ENCODE data around the gene EIF3F.

EIF3F gene

DNA sequence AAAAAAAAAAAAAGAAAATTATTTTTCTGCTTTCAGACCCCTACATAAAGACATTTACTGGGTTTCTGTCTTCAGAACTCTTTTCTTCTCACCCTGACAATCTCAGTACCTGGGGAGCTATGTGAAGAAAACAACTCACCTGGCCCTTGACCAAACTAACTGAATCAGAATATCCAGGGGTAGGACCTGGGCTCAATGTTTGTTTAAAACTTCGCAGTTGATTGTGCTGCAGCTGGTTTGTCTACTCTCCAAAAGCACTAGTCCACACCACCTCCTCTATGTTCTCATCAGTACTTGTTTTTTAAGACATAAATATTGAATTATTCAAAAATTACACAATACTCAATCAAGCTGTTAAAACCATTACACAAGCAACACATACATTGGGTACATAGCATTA lies 34.8 kb downstream of the EIF3F start:
- TF ChIP-seq, protein P1, sequence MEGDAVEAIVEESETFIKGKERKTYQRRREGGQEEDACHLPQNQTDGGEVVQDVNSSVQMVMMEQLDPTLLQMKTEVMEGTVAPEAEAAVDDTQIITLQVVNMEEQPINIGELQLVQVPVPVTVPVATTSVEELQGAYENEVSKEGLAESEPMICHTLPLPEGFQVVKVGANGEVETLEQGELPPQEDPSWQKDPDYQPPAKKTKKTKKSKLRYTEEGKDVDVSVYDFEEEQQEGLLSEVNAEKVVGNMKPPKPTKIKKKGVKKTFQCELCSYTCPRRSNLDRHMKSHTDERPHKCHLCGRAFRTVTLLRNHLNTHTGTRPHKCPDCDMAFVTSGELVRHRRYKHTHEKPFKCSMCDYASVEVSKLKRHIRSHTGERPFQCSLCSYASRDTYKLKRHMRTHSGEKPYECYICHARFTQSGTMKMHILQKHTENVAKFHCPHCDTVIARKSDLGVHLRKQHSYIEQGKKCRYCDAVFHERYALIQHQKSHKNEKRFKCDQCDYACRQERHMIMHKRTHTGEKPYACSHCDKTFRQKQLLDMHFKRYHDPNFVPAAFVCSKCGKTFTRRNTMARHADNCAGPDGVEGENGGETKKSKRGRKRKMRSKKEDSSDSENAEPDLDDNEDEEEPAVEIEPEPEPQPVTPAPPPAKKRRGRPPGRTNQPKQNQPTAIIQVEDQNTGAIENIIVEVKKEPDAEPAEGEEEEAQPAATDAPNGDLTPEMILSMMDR (IDR thresholded peaks at IDR 0.05; ENCODE audit: low read depth, low read length): no peak

DNA sequence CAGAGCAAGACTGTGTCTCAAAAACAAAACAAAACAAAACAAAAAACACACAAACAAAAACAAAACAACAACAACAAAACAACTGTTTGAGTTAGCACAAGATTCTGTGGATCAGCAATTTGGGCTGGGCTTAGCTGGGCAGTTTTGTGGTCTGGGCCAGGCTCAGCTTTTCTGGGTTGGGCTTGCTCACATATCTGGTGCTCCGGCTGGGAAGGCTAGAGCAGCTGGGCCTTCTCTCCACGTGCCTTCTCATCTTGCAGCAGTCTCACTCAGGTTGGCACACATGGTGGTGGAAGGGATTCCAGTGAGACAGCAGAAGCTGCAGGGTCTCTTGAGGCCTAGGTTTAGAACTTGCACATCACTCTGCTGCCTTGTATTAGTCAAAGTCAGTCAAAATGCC lies 35.7 kb downstream of the EIF3F start:
- TF ChIP-seq, protein P1 (IDR thresholded peaks at IDR 0.05; ENCODE audit: low read depth, low read length): no peak
- DNase-seq (ENCODE audit: extremely low read depth, low read depth): no peak

More for the DNA sequence above, 34.8 kb downstream of the EIF3F start:
- no peak for DNase-seq (ENCODE audit: extremely low read depth, low read depth)

DNA sequence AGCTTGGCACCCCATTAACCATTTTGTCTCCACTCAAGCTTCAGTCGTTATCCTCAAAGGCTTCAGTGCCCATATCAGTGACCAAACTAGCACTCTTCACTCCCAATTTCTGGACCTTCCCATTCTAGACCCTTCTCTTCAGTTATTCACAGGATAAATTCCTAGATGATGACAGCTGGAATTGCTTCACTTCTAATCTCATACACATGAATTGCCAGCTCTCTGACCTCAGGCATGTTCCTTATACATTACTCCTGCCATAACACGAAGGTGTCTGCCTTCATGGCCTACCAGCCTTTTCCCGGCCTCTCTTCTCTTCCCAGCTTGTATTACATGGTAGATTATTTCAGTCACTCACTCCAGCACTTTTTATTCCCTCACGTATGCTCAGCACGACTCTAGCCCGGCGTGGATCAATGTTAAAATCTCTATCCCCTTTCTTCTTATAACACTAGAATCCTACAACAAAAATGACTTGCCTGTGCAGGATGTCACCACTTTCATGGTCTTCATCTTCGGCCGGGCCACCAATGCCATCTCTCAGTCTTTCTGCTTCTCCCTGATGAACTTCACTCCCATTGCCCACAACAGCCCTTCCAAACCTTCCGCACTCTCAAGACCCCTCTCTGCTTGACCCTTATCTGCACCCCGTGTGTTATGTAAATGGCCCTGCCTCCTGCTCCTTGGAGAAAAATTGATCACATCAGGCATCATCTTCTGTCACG lies 36.9 kb downstream of the EIF3F start:
- no peak for DNase-seq (ENCODE audit: extremely low read depth, low read depth)
- TF ChIP-seq, protein P1 (IDR thresholded peaks at IDR 0.05; ENCODE audit: low read depth, low read length): no peak

DNA sequence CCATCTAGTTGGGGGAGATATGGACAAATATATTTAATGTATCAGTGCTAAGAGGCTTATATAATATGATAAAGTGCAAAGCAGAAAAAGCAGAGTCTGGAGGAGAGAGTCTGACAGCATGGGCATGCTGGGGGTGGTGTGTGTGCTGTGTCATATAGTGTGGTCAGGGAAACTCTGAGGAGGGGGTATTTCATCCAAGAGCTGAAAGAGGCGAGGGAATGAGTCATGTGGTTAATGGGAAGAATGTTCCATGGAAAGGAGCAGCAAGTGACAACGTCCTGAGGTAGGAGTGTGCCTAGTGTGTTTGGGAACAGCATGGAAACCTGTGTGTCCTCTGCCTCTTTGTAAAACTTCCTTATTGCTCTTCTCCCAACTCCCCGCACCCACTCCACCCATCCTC lies 38.0 kb downstream of the EIF3F start:
- TF ChIP-seq, protein P1 (IDR thresholded peaks at IDR 0.05; ENCODE audit: low read depth, low read length): no peak
- DNase-seq (ENCODE audit: extremely low read depth, low read depth): no peak

DNA sequence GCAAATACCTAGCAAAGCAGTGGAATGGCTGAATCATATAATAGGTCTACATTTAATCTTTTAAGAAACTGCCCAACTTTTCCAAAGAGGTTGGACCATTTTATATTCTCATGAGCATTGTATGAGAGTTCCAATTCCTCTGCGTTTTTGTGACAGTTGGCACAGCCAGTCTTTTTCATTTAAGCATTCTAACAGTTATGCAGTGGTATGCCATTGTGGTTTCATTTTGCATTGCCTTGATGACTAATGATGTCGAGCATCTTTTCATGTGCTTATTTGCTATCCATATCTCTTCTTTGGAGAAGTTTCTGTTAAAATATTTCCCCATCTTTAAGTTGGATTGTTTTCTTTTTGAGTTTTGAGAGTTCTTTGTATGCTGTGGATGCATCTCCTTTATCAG lies 38.7 kb downstream of the EIF3F start:
- DNase-seq (ENCODE audit: extremely low read depth, low read depth): no peak
- TF ChIP-seq, protein P1 (IDR thresholded peaks at IDR 0.05; ENCODE audit: low read depth, low read length): no peak

DNA sequence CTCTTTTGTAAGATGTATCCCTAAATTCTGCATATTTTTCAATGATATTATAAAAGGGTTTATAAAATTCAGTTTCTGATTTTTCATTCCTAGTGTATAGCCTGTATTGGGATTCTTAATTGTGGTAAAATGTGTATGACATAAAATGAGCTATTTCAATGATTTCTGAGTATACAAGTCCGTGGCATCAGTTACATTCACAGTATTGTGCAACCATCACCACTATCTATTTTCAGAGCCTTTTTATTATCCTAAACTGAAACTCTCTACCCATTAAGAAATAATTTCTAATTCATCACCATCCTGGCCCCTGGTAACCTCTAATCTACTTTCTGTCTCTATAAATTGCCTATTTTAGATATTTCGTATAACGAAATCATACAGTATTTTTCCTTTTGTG lies 39.8 kb downstream of the EIF3F start:
- DNase-seq (ENCODE audit: extremely low read depth, low read depth): no peak
- TF ChIP-seq, protein P1 (IDR thresholded peaks at IDR 0.05; ENCODE audit: low read depth, low read length): no peak

DNA sequence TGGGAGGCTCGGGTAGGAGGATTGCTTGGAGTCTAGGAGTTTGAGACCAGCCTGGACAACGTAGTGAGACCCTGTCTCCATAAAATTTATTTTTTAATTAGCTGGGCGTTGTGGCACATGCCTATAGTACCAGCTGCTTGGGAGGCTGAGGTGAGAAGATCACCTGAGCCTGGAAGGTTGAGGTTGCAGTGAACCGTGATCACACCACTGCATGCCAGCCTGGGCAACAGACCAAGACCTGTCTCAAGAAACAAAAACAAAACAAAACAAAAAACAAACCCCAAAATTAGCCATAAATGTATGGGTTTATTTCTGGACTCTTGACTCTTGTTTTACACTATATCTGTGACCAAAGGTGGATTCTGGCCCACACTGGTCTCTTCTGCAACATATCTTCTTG lies 41.6 kb downstream of the EIF3F start:
- TF ChIP-seq, protein P1 (IDR thresholded peaks at IDR 0.05; ENCODE audit: low read depth, low read length): no peak
- DNase-seq (ENCODE audit: extremely low read depth, low read depth): no peak
